Measurements from ENCODE around the gene MRPL38. TPM values are rescaled to one million over a fixed set of nuclear protein-coding genes. Genes with fewer than 3 reads are reported as not detected.

MRPL38 gene
- total and polyA plus RNA-seq, 2 donors from 2014 or later, result 89.8 to 114 TPM

GRCh38 chr17:75878174-75878998 lies 26.3 kb downstream of the MRPL38 start, which contains the start of gene TRIM47:
Gene TRIM47, minus strand, starts transcription at chr17:75878581. Its CDS starts 33 bp downstream, at chr17:75878548.
- Histone ChIP-seq H3K4me1 (ENCODE audit: control insufficient read depth in 2 of 3, insufficient read depth in 2 of 3, low read depth in 1 of 3, low read length in 3 of 3) (peaks cover 0 to 26% (median 17%) of the 10 kb centered on the region in 3 donors), H3K9me3 (ENCODE audit: control insufficient read depth in 2 of 3, insufficient read depth in 1 of 3, low read length in 3 of 3) (no peaks in the 10 kb centered on the region), H3K36me3 (ENCODE audit: control insufficient read depth in 2 of 3, insufficient read depth in 3 of 3, low read length in 3 of 3) (peaks cover 0 to 7% (median 0%) of the 10 kb centered on the region in 3 donors), H3K9ac (ENCODE audit: low read length in 3 of 3) (peak within 1 kb of the TSS in 2 of 3 donors; percentile 74 to 83), H3K27me3 (ENCODE audit: control insufficient read depth, insufficient read depth, low read length) (no peaks in the 10 kb centered on the region), H3K4me3 (ENCODE audit: low read length in 3 of 3) (peak within 1 kb of the TSS; percentile 16 to 72 (median 66)), H3K27ac (ENCODE audit: low read depth in 2 of 2, low read length in 2 of 2) (peak within 1 kb of the TSS; percentile 95 to 96)
- FAIRE-seq (no peak), DNase-seq (peak; percentile 55 to 92 (median 75))
- no peak for TF ChIP-seq CTCF (IDR thresholded peaks at IDR 0.05; ENCODE audit: borderline replicate concordance, extremely low read depth, insufficient read depth)
- intact Hi-C loops (cut with DNase I), result no loop called here

DNA sequence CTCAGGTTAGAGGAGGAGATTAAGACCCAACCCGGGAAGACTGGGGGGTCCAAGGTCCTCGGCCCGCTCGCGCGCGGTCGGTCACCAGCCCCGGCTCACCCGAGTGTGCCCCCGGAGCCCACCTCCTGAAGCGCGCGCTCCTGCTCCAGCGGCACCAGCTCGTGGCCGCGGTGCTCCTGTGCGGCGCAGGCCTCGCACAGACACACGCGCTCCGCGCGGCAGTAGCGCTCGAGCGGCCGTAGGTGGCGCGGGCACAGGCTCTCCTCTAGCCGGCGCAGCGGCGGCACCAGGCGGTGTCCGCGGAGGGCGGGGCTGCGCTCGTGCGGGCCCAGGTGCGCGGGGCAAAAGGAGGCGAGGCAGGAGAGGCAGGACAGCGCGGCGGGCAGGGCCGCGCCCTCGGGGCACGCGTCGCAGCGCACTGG lies 26.9 kb downstream of the MRPL38 start:
- TF ChIP-seq CTCF (IDR thresholded peaks at IDR 0.05; ENCODE audit: borderline replicate concordance, extremely low read depth, insufficient read depth), result peak; percentile 40
- peak overlapping the region; percentile 95 to 96 for H3K27ac ChIP-seq (ENCODE audit: low read depth in 2 of 2, low read length in 2 of 2)
- no peaks in the 10 kb centered on the region for H3K9me3 ChIP-seq (ENCODE audit: control insufficient read depth in 2 of 3, insufficient read depth in 1 of 3, low read length in 3 of 3)
- peak in 4 of 5 donors; percentile 70 to 92 (median 85) for DNase-seq
- intact Hi-C loops (cut with DNase I), result no loop called here
- H3K9ac ChIP-seq (ENCODE audit: low read length in 3 of 3), result peak overlapping the region in 2 of 3 donors; percentile 74 to 83
- peak overlapping the region; percentile 16 to 72 (median 66) for H3K4me3 ChIP-seq (ENCODE audit: low read length in 3 of 3)
- H3K27me3 ChIP-seq (ENCODE audit: control insufficient read depth, insufficient read depth, low read length), result no peaks in the 10 kb centered on the region
- peaks cover 0 to 30% (median 21%) of the 10 kb centered on the region in 3 donors for H3K4me1 ChIP-seq (ENCODE audit: control insufficient read depth in 2 of 3, insufficient read depth in 2 of 3, low read depth in 1 of 3, low read length in 3 of 3)
- no peak for FAIRE-seq
- H3K36me3 ChIP-seq (ENCODE audit: control insufficient read depth in 2 of 3, insufficient read depth in 3 of 3, low read length in 3 of 3), result peaks cover 0 to 7% (median 0%) of the 10 kb centered on the region in 3 donors

- no peak for FAIRE-seq
- H3K4me3 ChIP-seq (ENCODE audit: low read length in 3 of 3), result peak overlapping the region; percentile 16 to 72 (median 66)
- H3K9ac ChIP-seq (ENCODE audit: low read length in 3 of 3), result peak overlapping the region in 2 of 3 donors; percentile 74 to 83
- no peaks in the 10 kb centered on the region for H3K27me3 ChIP-seq (ENCODE audit: control insufficient read depth, insufficient read depth, low read length)
- H3K4me1 ChIP-seq (ENCODE audit: control insufficient read depth in 2 of 3, insufficient read depth in 2 of 3, low read depth in 1 of 3, low read length in 3 of 3), result peaks cover 0 to 36% (median 27%) of the 10 kb centered on the region in 3 donors
- H3K27ac ChIP-seq (ENCODE audit: low read depth in 2 of 2, low read length in 2 of 2), result peak overlapping the region; percentile 95 to 96
- H3K36me3 ChIP-seq (ENCODE audit: control insufficient read depth in 2 of 3, insufficient read depth in 3 of 3, low read length in 3 of 3), result peaks cover 0 to 7% (median 0%) of the 10 kb centered on the region in 3 donors
- DNase-seq, result peak; percentile 47 to 97 (median 78)
- no peaks in the 10 kb centered on the region for H3K9me3 ChIP-seq (ENCODE audit: control insufficient read depth in 2 of 3, insufficient read depth in 1 of 3, low read length in 3 of 3)
- intact Hi-C loops (cut with DNase I), result no loop called here
- peak; percentile 25 for TF ChIP-seq CTCF (IDR thresholded peaks at IDR 0.05; ENCODE audit: borderline replicate concordance, extremely low read depth, insufficient read depth)
Observed at GRCh38 chr17:75876938-75877751, 27.5 kb downstream of the MRPL38 start.

All from kidney (tissue), 14 donors.